GM12878 (cell line): ENCODE data around the gene TGFB1I1. TPM values are rescaled to one million over a fixed set of nuclear protein-coding genes. Genes with fewer than 3 reads are reported as not detected.

ENCODE experiments used
- ATAC-seq: fragments of 200-7000 bp; cut with Tn5 transposase; 3 replicates; pipeline ENCODE4 v1.9.1; 2020; ENCODE audit warnings: mild to moderate bottlenecking, moderate library complexity
- BruUV-seq: library from RNA; stranded (reverse); fragments of 400-500 nt; replicated peaks from 2 replicates; lab custom pipeline; 2021; lab: Mats Ljungman, UMichigan
- CTCF ChIA-PET: fragments of 300-600 bp; sonication (Branson Sonifier 250); formaldehyde crosslinking; extraction: SDS; loops from one replicate; lab custom pipeline; 2021; ENCODE audit warnings: inconsistent platforms; lab: Yijun Ruan, JAX
- POLR2A ChIA-PET: fragments of 350-600 bp; formaldehyde crosslinking; extraction: SDS; loops from one replicate; lab custom pipeline; 2021; ENCODE audit warnings: inconsistent platforms; lab: Charles Lee
- RAD21 ChIA-PET: fragments of 300-600 bp; sonication (Branson Sonifier 250); formaldehyde crosslinking; loops from one replicate; lab custom pipeline; 2023; ENCODE audit warnings: antibody characterized with exemption; ENCODE audit not compliant: unreplicated experiment; lab: Charles Lee
- SMC1A ChIA-PET: fragments of 300-600 bp; sonication (Branson Sonifier 250); formaldehyde crosslinking; loops from one replicate; lab custom pipeline; 2023; ENCODE audit not compliant: unreplicated experiment, uncharacterized antibody; lab: Charles Lee
- DNase-seq: peaks from one replicate; pipeline ENCODE4 v3.0.0-alpha.2; 2011; ENCODE audit warnings: low read depth, low spot score
- FAIRE-seq: peaks from 3 replicates; lab custom pipeline; 2011; peaks lifted over from hg19 to GRCh38; lab: Jason Lieb, UNC
- H2AFZ ChIP-seq: 2 replicates; pipeline ENCODE4 v1.6.0; 2011; ENCODE audit warnings: low read depth, low read length, control low read depth; ENCODE audit not compliant: control insufficient read depth
- H3K27ac ChIP-seq: 2 replicates; pipeline ENCODE4 v1.5.1; 2011; ENCODE audit warnings: control low read depth; ENCODE audit not compliant: control insufficient read depth, insufficient read depth
- H3K27me3 ChIP-seq, 2 experiments: replicated peaks in 1 of 2; 2 replicates each; pipeline versions ENCODE4 v1.6.0 to v1.6.1; 2011; ENCODE audit warnings: low read length in 1 of 2; ENCODE audit not compliant: control insufficient read depth in 2 of 2, insufficient read depth in 2 of 2
- H3K36me3 ChIP-seq, 2 experiments: 2 replicates each; pipeline ENCODE4 v1.5.1; 2011; ENCODE audit warnings: low read length in 1 of 2; ENCODE audit not compliant: control insufficient read depth in 2 of 2, insufficient read depth in 2 of 2
- H3K4me1 ChIP-seq: 2 replicates; pipeline ENCODE4 v1.6.1; 2011; ENCODE audit warnings: mild to moderate bottlenecking, low read length, moderate library complexity, mixed read lengths; ENCODE audit not compliant: control insufficient read depth, insufficient read depth
- H3K4me2 ChIP-seq: 2 replicates; pipeline ENCODE4 v1.6.0; 2011; ENCODE audit warnings: control low read depth; ENCODE audit not compliant: control insufficient read depth, insufficient read depth
- H3K4me3 ChIP-seq: fragments of 200-600 bp; sonication (generic); 2 replicates; pipeline ENCODE4 v1.5.1; 2016
- H3K79me2 ChIP-seq: 2 replicates; pipeline ENCODE4 v1.6.0; 2011; ENCODE audit warnings: low read length; ENCODE audit not compliant: control insufficient read depth, insufficient read depth
- H3K9ac ChIP-seq: 2 replicates; pipeline ENCODE4 v1.8.0; 2011; ENCODE audit warnings: low read length, control low read depth, mixed read lengths; ENCODE audit not compliant: control insufficient read depth, insufficient read depth
- H3K9me3 ChIP-seq: replicated peaks from 3 replicates; pipeline ENCODE4 v1.5.1; 2011; ENCODE audit warnings: mild to moderate bottlenecking, low read length; ENCODE audit not compliant: control insufficient read depth, insufficient read depth
- H4K20me1 ChIP-seq: 2 replicates; pipeline ENCODE4 v1.6.0; 2011; ENCODE audit not compliant: control insufficient read depth, insufficient read depth
- CBFB ChIP-seq: IDR thresholded peaks from 2 replicates; pipeline ENCODE4 v1.6.1; 2016; ENCODE audit warnings: antibody characterized with exemption, low read depth
- CHD2 ChIP-seq: IDR thresholded peaks from 2 replicates; pipeline ENCODE4 v1.6.1; 2011; ENCODE audit warnings: low read depth, low read length, improper control_type of control experiment, borderline replicate concordance
- DPF2 ChIP-seq: fragments of 450-650 bp; IDR thresholded peaks from 2 replicates; pipeline ENCODE4 v1.6.1; 2017; ENCODE audit warnings: mild to moderate bottlenecking
- E2F8 ChIP-seq: fragments of 450-650 bp; IDR thresholded peaks from 2 replicates; pipeline ENCODE4 v1.6.1; 2018; ENCODE audit warnings: mild to moderate bottlenecking, low read depth, moderate library complexity; ENCODE audit not compliant: partially characterized antibody
- EED ChIP-seq: sonication (generic); IDR thresholded peaks from 2 replicates; pipeline ENCODE4 v1.6.1; 2016; ENCODE audit warnings: antibody characterized with exemption, low read depth
- HCFC1 ChIP-seq: fragments of 150-350 bp; IDR thresholded peaks from 2 replicates; pipeline ENCODE4 v1.6.1; 2014; ENCODE audit warnings: low read length
- IKZF1 ChIP-seq: fragments of 450-650 bp; conservative IDR thresholded peaks from 2 replicates; pipeline ENCODE4 v1.6.1; 2017; ENCODE audit warnings: antibody characterized with exemption, mild to moderate bottlenecking
- KAT2A ChIP-seq: conservative IDR thresholded peaks from 2 replicates; pipeline ENCODE4 v1.6.1; 2011; ENCODE audit warnings: low read depth, low read length; ENCODE audit not compliant: control insufficient read depth
- NRF1 ChIP-seq: conservative IDR thresholded peaks from 2 replicates; pipeline ENCODE4 v1.6.1; 2011; ENCODE audit warnings: mild to moderate bottlenecking, low read depth, low read length, improper control_type of control experiment
- PRDM15 ChIP-seq: fragments of 450-650 bp; formaldehyde crosslinking; IDR thresholded peaks from 2 replicates; pipeline ENCODE4 v1.4.0; 2020; ENCODE audit warnings: mild to moderate bottlenecking, moderate library complexity
- RELA ChIP-seq: fragments of 450-650 bp; IDR thresholded peaks from 2 replicates; pipeline ENCODE4 v1.8.0; 2014; ENCODE audit warnings: borderline replicate concordance; ENCODE audit not compliant: partially characterized antibody
- TCF7 ChIP-seq: IDR thresholded peaks from 2 replicates; pipeline ENCODE4 v1.6.1; 2014; ENCODE audit warnings: antibody characterized with exemption, borderline replicate concordance
- WRNIP1 ChIP-seq: IDR thresholded peaks from 2 replicates; pipeline ENCODE4 v1.6.1; 2011; ENCODE audit warnings: low read depth, low read length, improper control_type of control experiment, borderline replicate concordance
- WGBS: methylation state at CpG from one replicate; pipeline ENCODE4 v1.1.6; 2016; ENCODE audit warnings: low lambda C conversion rate; ENCODE audit not compliant: insufficient replicate concordance, insufficient coverage; ENCODE audit errors: missing lambda C conversion rate; 5-methylcytosine and 5-hydroxymethylcytosine counted together
- in situ Hi-C: fragments of 300-500 bp; cut with MboI; formaldehyde crosslinking; loops from 9 replicates; pipeline ENCODE4 v1.14.3; 2018; ENCODE audit warnings: mixed read lengths
- intact Hi-C: fragments of 100-400 bp; cut with micrococcal nuclease; formaldehyde crosslinking; loops from one replicate; pipeline ENCODE4 v1.14.2; 2022; ENCODE audit not compliant: unreplicated experiment
- polyA plus RNA-seq, 11 experiments: library from polyadenylated mRNA; depleted of rRNA in 4 of 11; unstranded in 6 of 11; stranded (reverse) in 5 of 11; fragments of >200 nt; fragmentation: Nextera tagmentation in 4 of 11; fragmentation: Illumina TruSeq in 1 of 11; extraction: Ambion mirVana in 4 of 11; extraction: Trizol in 1 of 11; gene quantifications; 1 replicate in 1 of 11; 2 replicates in 10 of 11; pipeline versions ENCODE4 v1.2.1 to v1.2.3, GENCODE V29; 2011 to 2016; ENCODE audit warnings: inconsistent platforms in 2 of 11, missing spikeins in 2 of 11, low read depth in 1 of 11
- total RNA-seq, 4 experiments: library from RNA; depleted of rRNA in 3 of 4; stranded (reverse); fragments of >200 nt in 3 of 4; fragmentation: Illumina TruSeq in 1 of 4; extraction: Trizol in 1 of 4; gene quantifications; 2 replicates each; pipeline versions ENCODE4 v1.2.1 to v1.2.3, GENCODE V29; 2013 to 2021

TGFB1I1 gene
- total and polyA plus RNA-seq, 10 of the 15 experiments (the other 5 are each of a cell fraction or from before 2014, with no cell fraction given) = 0.13 to 2.3 (median 0.41) TPM; not detected in 2

- ChIA-PET RAD21 (no interaction called here), SMC1A (no interaction called here), CTCF (no interaction called here), POLR2A (interaction anchor here (0.6 kb wide), 1 partner anchor 314 kb away, joined by 3 read pairs; no protein-coding TSS in a partner anchor)
- Histone ChIP-seq H3K79me2 (no peaks in the 10 kb centered on the region), H3K4me2 (no peak overlapping the region), H3K4me3 (no peak overlapping the region), H3K9me3 (no peaks in the 10 kb centered on the region), H2AFZ (no peak overlapping the region), H3K36me3 (no peaks in the 10 kb centered on the region; a peak in 4 of 4 replicates), H3K27ac (no peak overlapping the region), H3K9ac (no peak overlapping the region), H3K27me3 (no peaks in the 10 kb centered on the region), H4K20me1 (no peaks in the 10 kb centered on the region), H3K4me1 (0 out of 2 replicates have a peak, but pooled peaks cover 3% of the 10 kb centered on the region)
- ATAC-seq = no peak
- in situ Hi-C loops (no loop called here), intact Hi-C loops (no loop called here)
- TF ChIP-seq DPF2 (no peak), EED (no peak), E2F8 (no peak), WRNIP1 (no peak), CHD2 (no peak), TCF7 (no peak), PRDM15 (no peak), KAT2A (no peak), RELA (no peak), NRF1 (no peak), HCFC1 (no peak), IKZF1 (no peak), CBFB (no peak)
- FAIRE-seq = no peak
- no TSS peak for BruUV-seq
- 96% methylated on average over 8 of the region's 8 CpGs for WGBS
- DNase-seq = no peak
Measured at GRCh38 chr16:31491778-31492418, 19.9 kb downstream of the TGFB1I1 start.
